Suprapubic skin (tissue), 4 donors: ENCODE data around the gene FN3KRP. TPM values are rescaled to one million over a fixed set of nuclear protein-coding genes. Genes with fewer than 3 reads are reported as not detected.

Source experiments
- DNase-seq, 2 donors: peaks; one replicate each; pipeline ENCODE4 v3.0.0-alpha.2; 2019; ENCODE audit warnings: low spot score in 2 of 2
- H3K27ac ChIP-seq: fragments of 200-600 bp; sonication (generic); one replicate; pipeline ENCODE4 v1.5.1; 2019
- H3K27me3 ChIP-seq: fragments of 200-600 bp; sonication (generic); one replicate; pipeline ENCODE4 v1.5.1; 2019
- H3K36me3 ChIP-seq: fragments of 200-600 bp; sonication (generic); one replicate; pipeline ENCODE4 v1.5.1; 2019
- H3K4me1 ChIP-seq: fragments of 200-600 bp; sonication (generic); one replicate; pipeline ENCODE4 v1.5.1; 2019
- H3K4me3 ChIP-seq: fragments of 200-600 bp; sonication (generic); one replicate; pipeline ENCODE4 v1.5.1; 2019; ENCODE audit warnings: mild to moderate bottlenecking
- H3K9me3 ChIP-seq: fragments of 200-600 bp; sonication (generic); one replicate; pipeline ENCODE4 v1.5.1; 2019
- CTCF ChIP-seq, 2 donors: fragments of 200-600 bp in 1 of 2; fragments of 450-650 bp in 1 of 2; sonication (generic) in 1 of 2; IDR thresholded peaks; one replicate each; pipeline ENCODE4 v1.5.1; 2016 to 2019; ENCODE audit warnings: antibody characterized with exemption in 2 of 2, mild to moderate bottlenecking in 1 of 2, moderate library complexity in 1 of 2
- EP300 ChIP-seq: sonication (generic); formaldehyde crosslinking; IDR thresholded peaks from one replicate; pipeline ENCODE4 v1.6.1; 2017; ENCODE audit warnings: antibody characterized with exemption
- POLR2A ChIP-seq, 2 donors: fragments of 450-650 bp; IDR thresholded peaks; one replicate each; pipeline ENCODE4 v1.6.1; 2017; ENCODE audit warnings: antibody characterized with exemption in 2 of 2, mild to moderate bottlenecking in 2 of 2, moderate library complexity in 2 of 2
- POLR2AphosphoS5 ChIP-seq, 3 donors: sonication (generic); formaldehyde crosslinking; IDR thresholded peaks; one replicate each; pipeline ENCODE4 v1.6.1; 2017; ENCODE audit warnings: antibody characterized with exemption in 3 of 3
- WGBS: methylation state at CpG from one replicate; pipeline ENCODE4 v1.1.5; 2018; 5-methylcytosine and 5-hydroxymethylcytosine counted together
- total RNA-seq, 4 donors: library from RNA; depleted of rRNA; stranded (reverse); fragments of >200 nt; gene quantifications; one replicate each; pipeline ENCODE4 v1.1.0, GENCODE V29; 2016

FN3KRP gene
- total RNA-seq, 4 donors from 2014 or later = 15.9 to 26.6 (median 21.4) TPM

- no peaks in the 10 kb centered on the region for H3K36me3 ChIP-seq
- 71% methylated on average over 36 of the region's 40 CpGs for WGBS
- H3K27me3 ChIP-seq = no peaks in the 10 kb centered on the region
- no peak for DNase-seq
- TF ChIP-seq POLR2A (IDR thresholded peaks at IDR 0.05) (no peak), CTCF (IDR thresholded peaks at IDR 0.05) (no peak), EP300 (no peak), POLR2AphosphoS5 (IDR thresholded peaks at IDR 0.05) (no peak)
- peaks cover 30% of the 10 kb centered on the region for H3K4me1 ChIP-seq
- H3K9me3 ChIP-seq = peaks cover 4% of the 10 kb centered on the region
- no peak overlapping the region for H3K27ac ChIP-seq
- no peak overlapping the region for H3K4me3 ChIP-seq
Observed at GRCh38 chr17:82750241-82750908, 33.9 kb downstream of the FN3KRP start.

- Histone ChIP-seq H3K4me1 (peaks cover 38% of the 10 kb centered on the region), H3K4me3 (peak overlapping the region; percentile 78), H3K27ac (peak overlapping the region; percentile 7), H3K27me3 (no peaks in the 10 kb centered on the region), H3K9me3 (peaks cover 4% of the 10 kb centered on the region), H3K36me3 (no peaks in the 10 kb centered on the region)
- TF ChIP-seq POLR2AphosphoS5 (IDR thresholded peaks at IDR 0.05) (no peak), EP300 (no peak), CTCF (IDR thresholded peaks at IDR 0.05) (no peak), POLR2A (IDR thresholded peaks at IDR 0.05) (no peak)
- DNase-seq = no peak
- WGBS = 2% methylated on average over 21 of the region's 56 CpGs
Observed at GRCh38 chr17:82751171-82751570, 34.7 kb downstream of the FN3KRP start.

- 0% methylated on average over 26 of the region's 114 CpGs for WGBS
- Histone ChIP-seq H3K9me3 (peaks cover 4% of the 10 kb centered on the region), H3K4me3 (peak within 1 kb of the TSS; percentile 78), H3K4me1 (peaks cover 39% of the 10 kb centered on the region), H3K36me3 (no peaks in the 10 kb centered on the region), H3K27ac (peak within 1 kb of the TSS; percentile 87), H3K27me3 (no peaks in the 10 kb centered on the region)
- no peak for TF ChIP-seq EP300
- TF ChIP-seq POLR2AphosphoS5 (IDR thresholded peaks at IDR 0.05) = peak in 2 of 3 donors; percentile 80 to 94
- no peak for TF ChIP-seq CTCF (IDR thresholded peaks at IDR 0.05)
- TF ChIP-seq POLR2A (IDR thresholded peaks at IDR 0.05) = no peak
- peak; percentile 91 to 93 for DNase-seq
Observed at GRCh38 chr17:82751571-82752370, 35.3 kb downstream of the FN3KRP start, which contains the start of gene TBCD. Gene TBCD, plus strand, starts transcription at chr17:82752065. Its CDS starts 129 bp downstream, at chr17:82752194.

- H3K27ac ChIP-seq = peak overlapping the region; percentile 87
- WGBS = 2% methylated on average over 30 of the region's 72 CpGs
- H3K4me1 ChIP-seq = peaks cover 39% of the 10 kb centered on the region
- H3K27me3 ChIP-seq = no peaks in the 10 kb centered on the region
- peak overlapping the region; percentile 78 for H3K4me3 ChIP-seq
- no peaks in the 10 kb centered on the region for H3K36me3 ChIP-seq
- DNase-seq = peak in 1 of 2 donors; percentile 76
- TF ChIP-seq EP300 (no peak), POLR2AphosphoS5 (IDR thresholded peaks at IDR 0.05) (no peak), POLR2A (IDR thresholded peaks at IDR 0.05) (no peak), CTCF (IDR thresholded peaks at IDR 0.05) (no peak)
- H3K9me3 ChIP-seq = no peaks in the 10 kb centered on the region
Observed at GRCh38 chr17:82752371-82753200, 36.1 kb downstream of the FN3KRP start.
